22Rv1 (cell line): ENCODE data around the gene FAM76B.

Source experiments
- ZFX ChIP-seq: fragments of 450-650 bp; IDR thresholded peaks from 2 replicates; pipeline ENCODE4 v1.6.1; 2017; ENCODE audit warnings: antibody characterized with exemption, borderline replicate concordance
- TF ChIP-seq, protein P1 (sequence below): fragments of 450-650 bp; IDR thresholded peaks from 2 replicates; pipeline ENCODE4 v1.5.1; 2017; ENCODE audit warnings: mild to moderate bottlenecking

DNA sequence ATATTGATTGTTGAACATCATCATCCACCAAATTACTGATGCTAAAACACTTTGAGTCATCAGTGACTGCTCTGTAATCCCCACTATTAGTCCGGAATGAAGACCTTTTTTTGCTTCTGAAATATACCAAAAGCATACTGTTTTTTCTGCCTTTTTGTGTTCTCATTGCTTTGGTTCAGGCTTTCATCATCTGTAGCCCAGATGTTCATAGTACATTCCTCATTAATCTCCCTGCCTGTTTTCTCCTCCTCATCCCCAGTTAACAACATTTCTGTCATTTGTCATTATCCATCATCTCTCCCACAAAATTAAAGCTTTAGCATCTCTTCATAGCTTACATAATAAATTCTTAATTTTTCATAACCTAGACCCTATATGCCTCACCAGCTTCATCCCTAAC is 10.0 kb upstream of the FAM76B start:
- TF ChIP-seq, protein P1, sequence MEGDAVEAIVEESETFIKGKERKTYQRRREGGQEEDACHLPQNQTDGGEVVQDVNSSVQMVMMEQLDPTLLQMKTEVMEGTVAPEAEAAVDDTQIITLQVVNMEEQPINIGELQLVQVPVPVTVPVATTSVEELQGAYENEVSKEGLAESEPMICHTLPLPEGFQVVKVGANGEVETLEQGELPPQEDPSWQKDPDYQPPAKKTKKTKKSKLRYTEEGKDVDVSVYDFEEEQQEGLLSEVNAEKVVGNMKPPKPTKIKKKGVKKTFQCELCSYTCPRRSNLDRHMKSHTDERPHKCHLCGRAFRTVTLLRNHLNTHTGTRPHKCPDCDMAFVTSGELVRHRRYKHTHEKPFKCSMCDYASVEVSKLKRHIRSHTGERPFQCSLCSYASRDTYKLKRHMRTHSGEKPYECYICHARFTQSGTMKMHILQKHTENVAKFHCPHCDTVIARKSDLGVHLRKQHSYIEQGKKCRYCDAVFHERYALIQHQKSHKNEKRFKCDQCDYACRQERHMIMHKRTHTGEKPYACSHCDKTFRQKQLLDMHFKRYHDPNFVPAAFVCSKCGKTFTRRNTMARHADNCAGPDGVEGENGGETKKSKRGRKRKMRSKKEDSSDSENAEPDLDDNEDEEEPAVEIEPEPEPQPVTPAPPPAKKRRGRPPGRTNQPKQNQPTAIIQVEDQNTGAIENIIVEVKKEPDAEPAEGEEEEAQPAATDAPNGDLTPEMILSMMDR: no peak
- TF ChIP-seq ZFX: no peak
